Central memory CD8-positive, alpha-beta T cell (primary cell): Measurements from ENCODE around the gene HDDC3.
"Not testable (repeated sequence)": the region's sequence is repeated elsewhere in the genome, so short reads cannot be mapped to it uniquely, and the experiment has no call there.

Source experiments
- ATAC-seq: fragments of 150-1000 bp; cut with Tn5 transposase; replicated peaks from 2 replicates; pipeline ENCODE4 v1.10.0; 2022; ENCODE audit warnings: mild to moderate bottlenecking, moderate FRiP score, moderate number of reproducible peaks; ENCODE audit not compliant: poor library complexity, severe bottlenecking; ENCODE audit errors: extremely low read depth
- DNase-seq, 2 donors: peaks; one replicate each; pipeline ENCODE4 v3.0.0; 2021; ENCODE audit warnings: low spot score in 2 of 2
- H3K27ac Mint-ChIP-seq: one replicate; pipeline ENCODE4 v1.8.0; 2022; ENCODE audit warnings: low read depth, mild to moderate bottlenecking, moderate library complexity, mixed read lengths
- H3K27me3 Mint-ChIP-seq: one replicate; pipeline ENCODE4 v1.8.0; 2022; ENCODE audit warnings: mixed read lengths
- H3K36me3 Mint-ChIP-seq: one replicate; pipeline ENCODE4 v1.8.0; 2022; ENCODE audit warnings: mild to moderate bottlenecking, moderate library complexity, mixed read lengths; ENCODE audit not compliant: insufficient read depth
- H3K4me1 Mint-ChIP-seq: one replicate; pipeline ENCODE4 v1.8.0; 2022; ENCODE audit warnings: mixed read lengths
- H3K4me3 Mint-ChIP-seq: one replicate; pipeline ENCODE4 v1.8.0; 2022; ENCODE audit warnings: mild to moderate bottlenecking, moderate library complexity, mixed read lengths
- H3K9me3 Mint-ChIP-seq: one replicate; pipeline ENCODE4 v1.8.0; 2022; ENCODE audit warnings: mixed read lengths

The HDDC3 gene

GRCh38 chr15:90934256-90934948, 2.1 kb upstream of the HDDC3 start:
- peak overlapping the region; percentile 81 for H3K4me3 Mint-ChIP-seq
- peaks cover 53% of the 10 kb centered on the region for H3K4me1 Mint-ChIP-seq
- peak; percentile 45 for ATAC-seq

DNA sequence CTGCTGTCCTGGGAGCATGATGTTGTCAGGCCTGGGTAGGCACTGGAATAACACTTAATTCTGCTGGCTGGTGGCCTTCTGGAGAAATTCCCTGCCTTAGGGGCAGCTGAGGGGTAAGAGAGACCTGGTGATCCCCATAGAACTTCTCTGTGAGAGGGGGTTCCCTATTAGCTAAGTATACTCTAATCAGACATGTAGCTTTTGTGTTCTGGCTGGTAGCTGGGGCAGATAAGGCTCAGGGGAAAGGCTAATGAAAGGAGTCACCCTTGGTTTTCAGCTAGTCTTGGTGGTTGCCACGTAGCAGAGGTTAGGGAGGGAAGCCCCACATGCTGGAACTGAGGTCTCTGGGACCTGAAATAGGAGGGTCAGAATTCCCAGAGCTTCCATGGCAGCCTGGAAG, 952 bp upstream of the HDDC3 start:
- Mint-ChIP-seq H3K27me3 (no peaks in the 10 kb centered on the region), H3K36me3 (peaks cover 10% of the 10 kb centered on the region), H3K4me1 (peaks cover 56% of the 10 kb centered on the region), H3K4me3 (peak overlapping the region; percentile 34), H3K9me3 (no peaks in the 10 kb centered on the region), H3K27ac (no peak overlapping the region)
- no peak for DNase-seq
- ATAC-seq = no peak

More at GRCh38 chr15:90934256-90934948, 2.1 kb upstream of the HDDC3 start:
- H3K27me3 Mint-ChIP-seq = no peaks in the 10 kb centered on the region
- peak overlapping the region; percentile 74 for H3K27ac Mint-ChIP-seq
- no peaks in the 10 kb centered on the region for H3K9me3 Mint-ChIP-seq
- H3K36me3 Mint-ChIP-seq = peaks cover 16% of the 10 kb centered on the region
- peak; percentile 68 to 70 for DNase-seq

DNA sequence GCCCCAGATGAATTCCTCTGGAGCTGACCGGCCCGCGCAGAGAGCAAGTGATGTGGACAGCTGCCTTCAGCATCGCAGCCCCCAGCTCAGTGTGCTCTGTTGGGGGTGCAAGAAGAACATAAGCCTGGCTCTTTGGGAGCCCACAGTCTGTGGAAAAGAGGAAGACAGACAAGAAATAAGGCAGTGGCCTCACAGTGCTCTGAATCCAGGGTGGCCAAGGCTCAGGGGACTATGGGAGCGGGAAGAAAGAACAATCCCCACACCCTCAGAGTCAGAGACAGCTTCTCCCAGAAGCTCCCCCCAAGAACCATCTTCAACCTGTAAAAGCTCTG, 277 bp upstream of the HDDC3 start:
- Mint-ChIP-seq H3K9me3 (no peaks in the 10 kb centered on the region), H3K27me3 (no peaks in the 10 kb centered on the region), H3K36me3 (peaks cover 7% of the 10 kb centered on the region), H3K4me3 (peak overlapping the region; percentile 91), H3K27ac (peak overlapping the region; percentile 70), H3K4me1 (peaks cover 56% of the 10 kb centered on the region)
- DNase-seq (no peak), ATAC-seq (no peak)

DNA sequence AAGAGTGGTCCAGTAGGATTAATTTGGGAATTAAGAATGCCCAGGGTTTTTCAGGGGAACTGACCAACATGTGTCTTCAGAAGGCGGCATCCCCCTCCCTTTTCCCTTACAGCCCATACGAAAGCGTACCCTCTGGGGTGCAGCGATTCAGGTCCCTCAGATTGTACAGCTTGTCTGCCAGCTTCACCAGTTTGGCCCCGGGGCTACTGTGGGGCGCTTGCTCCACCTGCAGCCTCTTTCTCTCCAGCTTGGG, 848 bp downstream of the HDDC3 start:
- Mint-ChIP-seq H3K4me3 (peak overlapping the region; percentile 91), H3K27me3 (no peaks in the 10 kb centered on the region), H3K27ac (peak overlapping the region; percentile 85), H3K36me3 (peaks cover 7% of the 10 kb centered on the region), H3K4me1 (peaks cover 50% of the 10 kb centered on the region), H3K9me3 (no peaks in the 10 kb centered on the region)
- no peak for DNase-seq
- no peak for ATAC-seq

DNA sequence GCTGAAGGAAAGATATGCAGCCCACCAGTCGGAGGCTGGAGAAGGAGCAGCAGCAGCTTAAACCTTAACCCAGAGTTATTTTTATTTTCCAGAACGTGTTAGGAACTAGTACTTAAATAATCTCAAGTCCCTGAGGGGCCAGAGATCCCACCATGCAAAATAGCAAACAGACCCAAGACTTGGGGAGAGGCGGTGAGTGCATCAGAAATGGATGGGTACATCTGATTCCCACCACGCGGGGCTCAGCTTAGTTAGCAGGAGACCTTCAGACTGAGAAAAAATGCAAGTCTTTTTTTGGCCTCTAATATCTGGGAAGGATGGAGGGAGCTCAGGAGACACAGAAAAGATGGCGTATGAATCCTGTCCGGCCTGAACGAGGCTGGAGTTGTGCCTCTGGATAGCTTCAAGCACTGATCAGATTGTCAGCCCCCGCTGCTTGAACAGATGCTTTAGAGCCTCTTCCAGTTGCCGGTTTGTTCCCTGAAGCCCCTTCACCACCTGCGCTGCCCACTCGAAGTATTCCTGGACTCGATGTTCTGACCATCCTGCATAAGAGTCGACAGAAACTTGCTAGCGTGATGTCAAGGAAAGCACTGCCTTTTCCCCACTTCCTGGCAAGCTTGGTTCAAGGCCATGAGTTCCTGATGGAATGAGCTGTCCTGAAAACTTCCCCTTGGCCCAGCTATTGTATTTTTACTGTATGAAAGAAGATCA, 1.3 kb downstream of the HDDC3 start:
- ATAC-seq = no peak
- Mint-ChIP-seq H3K27me3 (no peaks in the 10 kb centered on the region), H3K36me3 (peaks cover 7% of the 10 kb centered on the region), H3K27ac (peak overlapping the region; percentile 93), H3K4me3 (peak overlapping the region; percentile 91), H3K4me1 (peaks cover 46% of the 10 kb centered on the region), H3K9me3 (no peaks in the 10 kb centered on the region)
- no peak for DNase-seq

GRCh38 chr15:90929246-90930019, 2.9 kb downstream of the HDDC3 start:
- Mint-ChIP-seq H3K9me3 (no peaks in the 10 kb centered on the region), H3K27ac (peak overlapping the region; percentile 93), H3K4me1 (peaks cover 35% of the 10 kb centered on the region), H3K27me3 (no peaks in the 10 kb centered on the region), H3K4me3 (peak overlapping the region; percentile 91), H3K36me3 (peaks cover 6% of the 10 kb centered on the region)
- ATAC-seq (no peak), DNase-seq (no peak)

DNA sequence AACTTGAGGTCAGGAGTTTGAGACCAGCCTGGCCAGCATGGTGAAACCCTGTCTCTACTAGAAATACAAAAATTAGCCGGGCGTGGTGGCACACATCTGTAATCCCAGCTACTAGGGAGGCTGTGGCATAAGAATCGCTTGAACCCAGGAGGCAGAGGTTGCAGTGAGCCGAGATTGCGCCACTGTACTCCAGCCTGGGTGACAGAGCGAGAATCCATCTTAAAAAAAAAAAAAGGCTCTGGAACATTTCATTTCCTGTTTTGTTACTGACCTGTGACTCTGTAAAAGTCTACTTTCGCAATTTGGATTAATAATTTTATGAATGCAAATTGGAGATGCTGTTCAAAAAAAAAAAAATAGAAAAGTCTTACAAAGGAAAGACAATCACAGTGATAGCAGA, 4.2 kb downstream of the HDDC3 start:
- H3K36me3 Mint-ChIP-seq, H3K9me3 Mint-ChIP-seq, DNase-seq, H3K27ac Mint-ChIP-seq, H3K27me3 Mint-ChIP-seq, ATAC-seq: not testable (repeated sequence)
- Mint-ChIP-seq H3K4me1 (peaks cover 30% of the 10 kb centered on the region), H3K4me3 (peak overlapping the region; percentile 56)

DNA sequence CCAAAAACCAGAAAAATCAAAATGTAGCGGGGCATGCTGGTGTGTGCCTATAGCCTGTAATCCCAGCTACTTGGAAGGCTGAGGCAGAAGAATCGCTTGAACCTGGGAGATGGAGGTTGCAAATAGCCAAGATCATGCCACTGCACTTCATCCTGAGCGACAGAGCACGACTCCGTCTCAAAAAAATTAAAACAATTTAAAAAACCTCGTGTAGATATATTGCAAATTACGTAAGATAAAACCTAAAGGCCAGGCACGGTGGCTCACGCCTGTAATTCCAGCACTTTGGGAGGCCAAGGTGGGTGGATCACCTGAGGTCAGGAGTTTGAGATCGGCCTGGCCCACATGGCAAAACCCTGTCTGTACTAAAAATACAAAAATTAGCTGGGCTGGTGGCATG, 5.6 kb downstream of the HDDC3 start:
- H3K27ac Mint-ChIP-seq, H3K9me3 Mint-ChIP-seq, ATAC-seq, H3K27me3 Mint-ChIP-seq, H3K36me3 Mint-ChIP-seq, H3K4me3 Mint-ChIP-seq, DNase-seq: not testable (repeated sequence)
- H3K4me1 Mint-ChIP-seq = peaks cover 22% of the 10 kb centered on the region

DNA sequence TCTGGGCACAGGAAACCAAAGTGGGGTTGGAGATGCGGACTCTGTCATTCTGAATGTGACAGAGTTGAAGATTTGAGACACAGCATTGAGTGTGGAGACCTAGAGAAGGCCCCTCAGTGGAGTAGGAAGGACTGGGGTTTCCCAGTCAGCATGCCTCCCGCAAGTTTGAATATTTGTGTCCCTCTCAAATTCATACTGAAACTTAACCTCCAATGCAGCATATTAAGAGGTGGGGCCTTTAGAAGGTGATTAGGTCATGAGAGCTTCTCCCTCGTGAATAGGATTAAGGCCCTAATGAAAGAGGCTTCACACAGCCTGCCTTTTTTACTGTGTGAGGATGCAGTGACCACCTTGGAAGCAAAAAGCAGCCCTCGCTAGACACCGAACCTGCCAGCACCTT, 8.0 kb downstream of the HDDC3 start:
- Mint-ChIP-seq H3K27me3 (no peaks in the 10 kb centered on the region), H3K9me3 (no peaks in the 10 kb centered on the region), H3K4me1 (peaks cover 2% of the 10 kb centered on the region), H3K27ac (no peak overlapping the region), H3K4me3 (no peak overlapping the region), H3K36me3 (peaks cover 7% of the 10 kb centered on the region)
- ATAC-seq (no peak), DNase-seq (no peak)

GRCh38 chr15:90922712-90923322, 9.5 kb downstream of the HDDC3 start:
- not testable (repeated sequence) for H3K4me3 Mint-ChIP-seq, H3K27ac Mint-ChIP-seq, H3K9me3 Mint-ChIP-seq, H3K4me1 Mint-ChIP-seq, H3K27me3 Mint-ChIP-seq, ATAC-seq, DNase-seq
- peaks cover 11% of the 10 kb centered on the region for H3K36me3 Mint-ChIP-seq

DNA sequence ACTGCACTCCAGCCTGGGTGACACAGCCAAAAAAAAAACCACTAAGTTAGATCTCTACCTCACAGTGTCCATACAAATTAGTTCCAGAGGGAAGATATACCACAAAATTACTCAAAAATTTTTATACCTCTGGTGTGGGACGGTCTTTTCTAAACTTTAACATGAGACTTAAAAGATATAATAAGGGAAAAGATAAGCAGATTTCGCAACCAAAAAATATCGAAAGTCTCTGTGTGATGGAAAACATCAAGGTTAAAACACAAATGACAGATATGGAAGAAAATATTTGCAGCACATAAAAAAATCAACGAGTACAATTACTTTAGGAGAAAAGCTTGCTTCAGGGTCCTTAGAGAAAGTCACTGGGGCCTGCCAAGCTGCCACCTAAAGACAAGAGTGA, 10.5 kb downstream of the HDDC3 start:
- Mint-ChIP-seq H3K36me3 (peaks cover 16% of the 10 kb centered on the region), H3K27me3 (no peaks in the 10 kb centered on the region), H3K27ac (no peak overlapping the region), H3K4me3 (no peak overlapping the region), H3K9me3 (no peaks in the 10 kb centered on the region), H3K4me1 (peaks cover 4% of the 10 kb centered on the region)
- no peak for DNase-seq
- ATAC-seq = no peak

- no peak for DNase-seq
- no peak for ATAC-seq
- H3K4me1 Mint-ChIP-seq = peaks cover 4% of the 10 kb centered on the region
- no peaks in the 10 kb centered on the region for H3K27me3 Mint-ChIP-seq
- H3K4me3 Mint-ChIP-seq = no peak overlapping the region
- peaks cover 34% of the 10 kb centered on the region for H3K36me3 Mint-ChIP-seq
- no peaks in the 10 kb centered on the region for H3K9me3 Mint-ChIP-seq
- no peak overlapping the region for H3K27ac Mint-ChIP-seq
Observed at GRCh38 chr15:90918835-90919234, 13.5 kb downstream of the HDDC3 start.
